ENCODE results near the gene PLB1.
A peak's percentile ranks its signal among the peaks of the same experiment; 100 is the strongest.

The PLB1 gene

DNA sequence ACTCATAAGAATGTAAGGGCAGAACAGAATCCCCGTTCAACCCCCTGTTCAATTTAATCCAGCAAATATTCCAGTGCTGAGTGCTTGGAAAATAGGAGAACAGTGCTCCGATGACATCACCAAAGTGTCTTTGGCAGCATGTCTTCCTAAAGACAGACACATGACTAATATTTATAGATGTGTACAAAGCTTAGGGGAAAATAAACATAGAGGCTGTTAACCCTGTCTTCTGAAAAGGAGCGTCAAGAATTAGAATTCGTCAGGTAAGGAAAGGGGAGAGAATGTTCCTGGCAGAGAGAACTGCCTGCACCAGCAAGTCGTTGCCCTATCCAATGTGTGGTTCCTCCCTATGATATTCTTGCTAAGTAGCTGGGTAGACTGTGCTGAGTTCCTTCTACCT is 72.7 kb downstream of the PLB1 start:
- DNase-seq: no peak

DNA sequence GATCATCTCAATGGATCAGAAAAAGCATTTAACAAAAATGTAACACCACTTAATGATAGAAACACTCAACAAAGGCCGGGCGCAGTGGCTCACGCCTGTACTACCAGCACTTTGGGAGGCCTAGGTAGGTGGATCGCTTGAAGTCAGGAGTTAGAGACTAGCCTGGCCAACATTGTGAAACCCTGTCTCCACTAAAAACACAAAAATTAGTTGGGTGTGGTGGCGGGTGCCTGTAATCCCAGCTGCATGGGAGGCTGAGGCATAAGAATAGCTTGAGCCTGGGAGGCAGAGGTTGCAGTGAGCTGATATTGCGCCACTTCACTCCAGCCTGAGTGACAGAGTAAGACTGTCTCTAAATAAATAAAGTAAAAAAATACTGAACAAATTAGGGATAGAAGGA is 74.6 kb downstream of the PLB1 start:
- DNase-seq: no peak

DNA sequence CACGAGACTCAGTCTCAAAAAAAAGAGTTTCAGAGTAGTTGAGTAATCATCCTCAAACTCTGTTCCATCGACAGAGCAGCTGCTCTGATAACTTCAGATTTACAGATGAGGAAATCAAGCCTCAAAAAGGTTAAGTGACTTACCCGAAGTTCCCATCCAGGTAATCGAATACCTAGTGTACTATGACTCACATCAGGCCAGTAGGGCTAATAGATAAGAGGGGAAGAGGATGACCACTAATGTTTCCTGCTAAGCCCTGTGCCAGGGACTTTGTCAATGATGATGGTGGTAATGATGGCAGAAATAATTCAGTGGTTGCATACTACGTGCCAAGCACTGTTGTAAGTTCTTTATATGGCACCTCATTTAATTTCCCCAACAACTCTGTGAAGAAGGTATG is 80.9 kb downstream of the PLB1 start:
- no peak for DNase-seq

DNA sequence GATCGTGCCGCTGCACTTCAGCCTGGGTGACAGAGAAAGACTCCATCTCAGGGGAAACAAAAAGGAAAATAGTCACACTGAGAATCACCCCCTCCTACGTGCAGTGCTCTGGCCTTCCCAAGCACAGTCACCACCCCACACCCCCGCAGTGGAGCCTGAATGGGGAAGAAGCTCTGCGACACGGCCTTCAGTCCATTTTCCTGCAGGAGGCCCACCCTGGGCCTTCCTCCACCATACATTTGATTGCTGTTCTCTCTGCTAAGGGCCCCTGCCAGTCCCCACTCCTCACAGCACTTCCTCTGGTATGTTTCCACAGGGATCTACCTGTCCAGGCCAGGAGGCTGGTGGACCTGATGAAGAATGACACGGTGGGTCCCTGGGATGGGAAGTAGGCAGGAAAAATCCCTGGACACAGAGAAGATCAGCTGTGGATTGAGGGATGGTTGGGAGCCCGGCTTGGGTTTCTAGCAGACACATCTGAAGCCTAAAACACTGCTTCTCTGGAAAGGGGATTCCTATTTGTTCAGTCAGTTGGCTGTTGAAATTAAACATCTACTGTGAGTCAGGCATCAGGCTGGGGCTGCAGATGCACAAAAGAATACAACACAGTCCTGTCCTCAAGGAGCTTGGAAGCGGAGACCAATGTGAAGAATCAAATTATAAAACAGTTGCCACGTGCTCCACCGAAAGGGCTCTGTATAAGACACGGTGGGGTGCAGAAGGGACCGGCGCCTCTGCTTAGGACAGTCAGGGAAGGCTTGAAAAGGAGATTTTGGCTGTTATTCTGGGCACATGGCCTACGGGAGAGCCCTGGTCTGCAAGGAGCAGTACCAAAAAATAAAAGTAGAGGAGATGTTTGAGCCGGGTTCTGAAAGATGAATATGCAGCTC is 82.2 kb downstream of the PLB1 start:
- DNase-seq: peak; percentile 95

DNA sequence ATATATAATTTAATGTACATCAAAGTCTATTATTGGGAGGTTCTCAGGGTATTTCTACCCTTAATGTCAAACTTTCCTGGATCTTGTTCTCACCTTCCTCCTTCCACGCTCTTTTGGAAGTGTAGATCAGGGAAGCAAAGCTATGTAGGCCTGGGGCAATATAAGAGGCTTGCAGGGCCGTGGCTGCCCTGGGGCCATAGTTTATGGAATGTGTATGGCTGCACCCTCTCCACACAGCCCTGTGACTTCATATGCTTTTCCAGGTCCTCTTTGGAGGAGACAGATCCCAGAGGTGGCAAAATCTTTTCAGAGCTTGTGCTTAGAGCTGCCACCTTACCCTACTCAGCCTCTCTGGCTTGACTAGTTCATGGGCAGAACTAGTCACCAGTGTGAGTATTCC is 82.9 kb downstream of the PLB1 start:
- no peak for DNase-seq

DNA sequence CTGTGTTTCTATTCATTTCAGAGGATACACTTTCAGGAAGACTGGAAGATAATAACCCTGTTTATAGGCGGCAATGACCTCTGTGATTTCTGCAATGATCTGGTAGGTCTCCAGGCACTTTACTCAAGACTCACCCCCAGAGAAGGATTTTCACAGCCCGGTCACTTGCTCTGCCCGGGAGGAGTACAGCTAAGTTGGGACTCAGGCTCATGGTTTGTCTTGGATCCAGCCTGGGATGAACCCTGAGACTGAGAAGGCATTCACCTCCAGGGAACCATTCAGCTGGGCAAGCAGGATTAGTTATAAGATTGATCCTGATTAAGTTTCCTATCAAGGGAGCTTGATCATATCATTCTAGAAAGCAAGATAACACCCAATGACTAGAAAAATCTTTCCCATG is 83.7 kb downstream of the PLB1 start:
- no peak for DNase-seq

DNA sequence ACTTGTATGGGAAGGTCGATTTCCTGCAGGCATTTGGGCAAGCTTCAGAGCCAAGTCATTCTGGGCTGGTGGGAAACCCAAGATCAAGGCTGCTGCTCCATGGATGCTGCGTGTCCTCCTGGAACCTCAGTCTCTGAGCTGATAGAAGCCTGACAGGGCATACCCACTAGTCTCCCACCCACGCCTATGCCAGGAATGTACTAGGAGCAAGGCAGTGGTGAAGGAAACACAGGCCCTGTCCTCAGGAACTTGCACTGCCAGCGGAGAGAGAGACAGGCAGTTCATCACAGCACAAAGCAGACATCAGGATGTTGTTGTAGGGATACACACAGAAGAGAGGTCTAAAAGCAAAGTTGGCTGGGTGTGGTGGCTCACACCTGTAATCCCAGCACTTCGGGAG is 84.2 kb downstream of the PLB1 start:
- no peak for DNase-seq

DNA sequence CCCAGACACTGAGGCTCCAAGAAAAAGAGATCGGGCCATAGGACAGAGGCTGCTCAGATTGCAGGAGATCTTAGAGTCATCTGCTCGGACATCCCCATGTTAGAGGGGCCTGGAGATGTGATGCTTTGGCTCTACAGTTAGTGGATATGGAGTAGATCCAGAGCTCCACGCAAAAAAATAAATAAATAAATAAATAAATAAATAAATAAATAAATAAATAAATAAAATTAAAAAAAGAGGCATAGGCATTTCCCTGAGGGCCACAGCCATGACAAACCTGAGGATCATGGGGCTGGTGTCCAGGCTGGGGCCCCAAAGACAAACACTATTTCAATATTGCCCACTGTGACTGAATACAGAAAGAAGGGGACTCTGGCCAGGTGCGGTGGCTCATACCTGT is 85.5 kb downstream of the PLB1 start:
- no peak for DNase-seq

DNA sequence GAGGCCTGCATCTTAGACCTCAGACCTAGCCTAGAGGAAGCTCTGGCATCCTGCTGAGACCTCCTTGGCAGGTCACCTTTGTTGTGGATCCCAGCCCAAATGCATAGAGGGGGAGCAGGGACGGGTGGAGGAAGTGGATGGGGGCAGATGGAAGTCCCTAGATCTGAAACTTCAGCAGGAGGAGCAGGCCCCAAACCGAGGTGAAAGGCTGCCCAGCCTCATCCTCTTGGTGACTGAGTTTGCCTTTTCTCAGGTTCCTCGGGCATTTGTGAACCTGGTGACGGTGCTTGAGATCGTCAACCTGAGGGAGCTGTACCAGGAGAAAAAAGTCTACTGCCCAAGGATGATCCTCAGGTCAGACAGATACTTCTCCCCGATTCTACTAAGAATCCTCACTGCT is 86.3 kb downstream of the PLB1 start:
- no peak for DNase-seq

DNA sequence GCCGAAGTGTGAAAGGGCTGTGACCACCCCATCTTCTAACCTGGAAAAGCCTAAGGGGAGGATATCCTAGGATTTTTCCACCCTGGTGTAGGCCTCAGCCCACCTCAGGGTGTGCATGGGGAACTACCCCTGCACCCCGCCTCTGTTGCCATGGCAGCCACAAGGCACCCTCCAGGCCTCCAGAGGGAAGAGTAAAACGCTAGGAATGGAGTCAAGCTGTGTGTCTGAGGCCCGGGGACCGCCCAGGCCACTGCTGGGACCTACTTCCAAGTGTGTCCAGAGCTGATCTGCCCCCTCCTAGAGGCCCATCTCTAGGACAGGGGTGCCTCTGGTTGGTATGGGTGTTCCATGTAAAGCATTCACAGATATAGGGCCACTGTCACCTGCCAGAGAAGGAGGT is 86.7 kb downstream of the PLB1 start:
- DNase-seq: no peak

DNA sequence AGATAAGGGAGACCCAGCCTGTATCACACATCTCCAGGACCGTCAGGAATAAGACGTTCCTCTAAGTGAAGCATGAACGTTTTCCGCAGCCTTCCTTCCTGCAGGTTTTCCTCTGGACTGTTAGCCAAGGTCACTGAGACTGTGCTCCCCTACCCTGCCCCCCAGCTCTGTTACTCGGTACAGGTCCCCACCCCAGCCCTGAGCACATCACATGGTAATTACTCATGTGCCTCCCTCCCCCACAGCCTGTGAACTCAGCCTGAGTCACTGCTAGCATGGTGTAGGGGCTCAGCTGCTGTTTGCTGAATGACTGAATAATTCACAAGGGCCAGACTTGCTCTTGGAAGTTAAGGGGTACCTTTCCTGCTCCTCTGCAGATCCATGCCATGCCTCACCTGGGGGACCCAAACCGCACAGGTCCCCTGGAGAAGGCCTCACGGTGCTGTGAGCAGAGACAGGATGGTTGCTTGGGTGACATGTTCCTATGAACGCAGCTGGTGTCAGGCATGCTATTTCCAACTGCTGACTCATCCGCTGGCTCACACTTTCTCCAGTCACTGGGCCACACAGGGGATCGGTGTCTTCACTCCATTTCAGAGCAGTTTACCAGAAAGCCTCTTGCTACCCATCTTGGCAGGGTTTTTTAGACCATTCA is 88.2 kb downstream of the PLB1 start:
- DNase-seq: peak; percentile 92

DNA sequence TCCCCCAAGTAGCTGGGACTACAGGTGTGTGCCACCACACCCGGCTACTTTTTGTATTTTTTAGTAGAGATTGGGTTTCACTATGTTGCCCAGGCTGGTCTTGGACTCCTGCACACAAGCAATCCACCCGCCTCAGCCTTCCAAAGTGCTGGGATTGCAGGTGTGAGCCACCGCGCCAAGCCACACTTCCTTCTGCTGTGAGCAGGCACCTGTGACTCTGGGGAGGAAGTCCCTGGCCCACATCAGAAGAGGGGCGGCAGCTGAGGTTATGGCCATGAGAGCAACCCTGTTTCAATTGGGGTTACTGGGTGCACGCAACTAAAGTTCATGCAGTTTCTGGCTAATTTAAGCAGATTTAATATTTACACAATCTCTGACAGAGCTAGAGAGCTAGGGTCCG is 91.0 kb downstream of the PLB1 start:
- DNase-seq: no peak

DNA sequence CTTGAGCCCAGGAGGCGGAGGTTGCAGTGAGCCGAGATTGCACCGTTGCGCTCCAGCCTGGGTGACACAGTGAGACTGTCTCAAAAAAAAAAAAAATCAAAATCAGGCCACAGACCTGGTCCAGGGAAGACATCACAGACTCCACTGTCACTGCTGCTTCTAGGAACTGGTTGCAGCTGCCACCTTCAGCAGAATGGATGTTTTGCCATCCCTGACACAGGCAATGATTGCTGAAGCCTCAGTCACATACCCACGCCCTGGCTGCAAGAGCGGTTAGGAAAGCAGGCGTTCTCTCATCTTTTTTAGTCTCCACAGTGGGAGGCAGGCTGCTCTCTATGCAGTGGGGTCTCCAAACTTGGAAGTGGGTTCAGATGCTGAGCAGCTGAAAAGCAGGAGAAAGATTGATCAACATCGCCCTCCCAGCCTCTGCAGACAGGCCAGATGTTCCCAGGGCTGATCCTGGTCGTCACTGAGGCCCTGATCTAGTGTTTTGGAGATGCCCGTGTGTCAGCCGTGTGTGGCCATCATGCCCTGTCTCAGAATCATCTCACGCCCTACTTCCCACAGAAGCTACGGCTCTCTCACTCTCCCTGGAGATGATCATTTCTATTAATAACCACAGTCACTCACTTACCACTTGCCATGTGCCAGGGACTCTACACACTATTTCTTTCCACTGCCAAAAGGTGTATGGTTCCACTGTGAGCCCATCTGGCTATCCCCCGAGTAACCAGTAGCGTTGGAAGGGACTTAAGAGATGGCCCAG is 91.8 kb downstream of the PLB1 start:
- peak; percentile 42 for DNase-seq

DNA sequence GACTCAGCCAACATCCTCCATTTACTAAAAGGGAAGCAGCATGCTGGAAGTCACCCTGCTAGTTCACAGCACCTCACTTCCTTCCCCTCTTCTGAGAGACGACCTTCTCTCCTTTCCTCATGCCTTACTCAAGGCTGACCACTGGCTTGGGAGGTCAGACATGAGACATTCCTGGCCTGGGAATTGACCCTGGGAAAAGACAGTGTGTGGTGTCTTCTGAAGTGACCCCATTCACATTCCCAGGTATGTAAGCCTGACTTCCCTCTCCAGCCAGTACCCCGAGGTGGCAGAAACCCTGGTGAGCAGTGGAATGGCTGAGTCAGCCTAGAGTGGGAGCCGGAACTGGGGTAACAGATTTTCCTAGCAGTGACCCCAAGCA is 92.4 kb downstream of the PLB1 start:
- peak; percentile 74 for DNase-seq

DNA sequence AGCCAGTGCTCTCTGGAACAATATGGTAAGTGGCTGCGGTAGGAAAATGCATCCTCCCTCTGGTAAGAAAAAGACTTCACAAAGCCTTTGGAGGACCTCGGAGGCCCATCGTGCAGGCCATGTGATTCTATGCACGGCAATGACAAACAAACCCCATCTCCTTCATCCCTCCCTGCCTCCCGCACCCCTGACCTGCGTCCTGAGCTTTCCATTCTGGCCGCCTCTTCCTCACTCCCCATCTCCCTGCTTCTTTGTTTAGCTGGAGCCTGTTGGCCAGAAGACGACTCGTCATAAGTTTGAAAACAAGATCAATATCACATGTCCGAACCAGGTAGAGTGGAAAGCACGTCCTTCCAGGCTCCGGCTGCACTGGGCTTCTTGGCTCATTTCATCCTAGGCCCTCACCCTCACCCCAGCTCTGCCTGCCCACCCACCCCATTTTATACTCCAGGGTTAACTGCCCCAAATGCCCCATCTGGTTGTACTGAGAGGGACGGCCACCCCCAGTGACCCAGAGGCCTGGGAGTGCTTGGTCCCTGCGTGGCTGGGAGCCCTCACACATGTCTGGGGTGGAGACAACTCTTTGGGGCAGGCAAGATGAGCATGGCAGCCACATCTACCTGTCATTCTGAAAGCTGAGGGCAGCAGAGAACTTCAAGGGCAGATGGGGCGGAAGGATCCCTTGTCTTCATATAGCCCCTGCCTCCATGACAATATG is 94.0 kb downstream of the PLB1 start:
- no peak for DNase-seq

DNA sequence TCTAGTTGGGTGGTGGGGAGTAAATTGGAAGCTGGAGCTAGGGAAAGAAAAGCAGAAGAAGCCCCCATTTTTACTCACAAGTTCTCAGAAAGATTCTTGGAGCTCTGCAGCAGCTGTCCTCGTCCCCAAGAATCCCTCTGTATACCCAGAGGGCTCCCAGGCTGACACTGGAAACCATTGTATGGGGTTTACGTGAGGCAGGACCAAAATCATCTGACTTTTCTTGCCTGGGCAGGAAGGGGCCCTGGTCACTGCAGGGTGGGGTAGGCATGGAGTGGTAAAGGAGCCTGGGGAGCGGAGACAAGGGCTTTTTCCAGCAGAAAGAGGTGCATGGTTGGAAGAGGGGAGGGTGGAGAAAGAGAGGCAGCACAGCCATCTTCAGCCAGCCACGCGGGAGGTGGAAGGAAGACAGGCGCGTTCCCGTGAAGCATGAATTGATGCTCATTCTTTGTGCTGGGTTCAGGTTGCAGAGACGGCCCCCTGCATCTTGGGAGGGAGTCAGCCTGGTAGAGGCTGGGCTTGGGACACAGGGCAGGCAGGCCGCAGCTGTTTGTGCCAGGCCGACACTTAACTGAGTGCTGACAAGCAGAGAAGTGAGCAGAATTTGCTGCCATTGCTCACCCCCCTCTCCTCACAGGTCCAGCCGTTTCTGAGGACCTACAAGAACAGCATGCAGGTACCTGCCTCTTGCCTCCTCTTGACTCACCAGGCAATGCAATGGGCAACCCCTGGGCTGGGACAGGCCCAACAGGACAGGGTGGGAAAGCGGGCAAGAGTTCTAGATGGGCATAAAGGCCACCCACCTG is 94.8 kb downstream of the PLB1 start:
- no peak for DNase-seq

DNA sequence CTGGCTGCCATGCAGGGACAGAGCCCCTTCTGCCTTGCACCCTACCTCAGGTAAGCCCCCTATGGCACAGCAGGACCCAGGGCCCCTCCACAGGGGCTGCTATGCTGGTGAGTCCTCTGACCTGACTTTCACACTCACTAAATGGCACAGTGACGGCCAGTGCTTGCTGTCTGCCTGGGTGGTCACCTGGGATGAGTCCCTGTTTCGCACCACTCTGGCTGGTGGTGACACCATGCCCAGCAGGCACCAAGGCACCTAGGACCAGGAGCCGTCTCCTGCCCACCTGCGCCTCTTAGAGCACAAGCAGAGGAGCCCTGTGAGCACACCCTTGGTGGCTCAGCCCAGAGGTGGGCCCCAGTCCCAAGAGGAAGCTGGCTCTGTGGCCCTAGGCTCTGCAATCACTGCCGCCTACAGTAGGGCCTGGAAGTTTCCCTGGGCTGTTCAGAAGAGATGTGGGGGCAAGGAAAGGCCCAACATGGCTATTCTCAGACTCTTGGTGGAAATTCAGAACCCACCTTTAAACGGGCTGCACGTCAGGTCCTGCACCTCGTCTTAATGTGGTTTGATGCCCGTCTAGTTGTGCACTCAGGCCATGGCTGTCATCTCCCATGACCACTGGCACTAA is 96.0 kb downstream of the PLB1 start:
- DNase-seq: peak; percentile 41

DNA sequence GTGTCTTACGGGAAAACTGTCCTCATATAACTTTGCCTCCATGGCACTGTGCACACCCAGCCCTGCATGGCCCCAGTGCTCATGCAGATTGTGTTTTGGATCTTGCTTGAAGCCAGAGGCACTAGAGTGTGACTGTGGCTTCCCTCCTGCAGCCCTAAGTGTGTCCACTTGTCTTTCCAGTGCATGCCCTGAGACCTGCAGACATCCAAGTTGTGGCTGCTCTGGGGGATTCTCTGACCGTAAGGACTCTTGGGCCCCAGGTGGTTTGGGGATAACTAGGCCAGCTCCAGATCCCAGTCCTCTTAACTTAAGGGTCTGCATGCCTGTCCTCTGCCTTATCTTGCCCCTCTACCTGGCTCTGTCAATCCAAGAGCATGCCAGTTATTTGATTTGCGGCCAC is 96.6 kb downstream of the PLB1 start:
- DNase-seq: no peak

DNA sequence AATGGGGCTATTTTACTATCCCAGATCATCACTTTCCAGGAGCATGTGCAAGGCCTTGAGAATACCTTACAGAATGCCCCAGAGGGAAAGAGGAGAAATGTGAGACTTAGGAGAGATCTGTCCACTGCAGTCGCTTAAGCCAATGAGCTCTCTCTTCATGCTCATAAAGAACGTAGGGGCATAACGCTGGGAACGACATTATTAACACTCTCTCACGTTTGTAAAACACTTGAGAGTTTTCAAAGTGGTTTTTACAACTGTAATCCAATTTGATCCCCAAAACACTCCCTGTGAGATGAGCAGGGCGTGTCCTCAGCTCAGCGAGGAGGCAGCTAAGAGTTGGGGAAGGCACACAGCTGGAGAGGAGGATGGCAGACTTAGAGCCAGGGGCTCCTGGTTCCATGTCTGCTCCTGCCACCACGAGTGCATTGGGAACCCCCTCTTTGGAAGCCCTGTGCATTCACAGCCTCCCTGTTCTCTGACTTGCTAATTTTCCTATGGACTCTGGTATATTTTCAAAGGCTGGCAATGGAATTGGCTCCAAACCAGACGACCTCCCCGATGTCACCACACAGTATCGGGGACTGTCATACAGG is 97.4 kb downstream of the PLB1 start:
- no peak for DNase-seq

DNA sequence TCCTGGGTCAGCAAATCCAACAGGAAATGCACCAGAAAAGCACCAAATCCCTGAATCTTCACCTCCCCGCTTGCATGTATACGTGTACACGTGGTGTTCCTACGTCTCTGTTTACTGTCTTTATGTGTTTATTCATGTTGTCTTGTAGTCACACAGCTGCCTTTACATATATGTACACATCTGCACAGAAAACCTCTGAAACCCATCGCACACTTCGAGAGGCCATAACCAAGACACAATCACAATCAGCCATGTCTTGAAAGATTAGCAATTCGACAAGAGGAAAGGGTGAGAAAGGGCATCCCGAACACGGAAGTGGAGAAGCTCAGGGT is 98.1 kb downstream of the PLB1 start:
- DNase-seq: no peak

DNA sequence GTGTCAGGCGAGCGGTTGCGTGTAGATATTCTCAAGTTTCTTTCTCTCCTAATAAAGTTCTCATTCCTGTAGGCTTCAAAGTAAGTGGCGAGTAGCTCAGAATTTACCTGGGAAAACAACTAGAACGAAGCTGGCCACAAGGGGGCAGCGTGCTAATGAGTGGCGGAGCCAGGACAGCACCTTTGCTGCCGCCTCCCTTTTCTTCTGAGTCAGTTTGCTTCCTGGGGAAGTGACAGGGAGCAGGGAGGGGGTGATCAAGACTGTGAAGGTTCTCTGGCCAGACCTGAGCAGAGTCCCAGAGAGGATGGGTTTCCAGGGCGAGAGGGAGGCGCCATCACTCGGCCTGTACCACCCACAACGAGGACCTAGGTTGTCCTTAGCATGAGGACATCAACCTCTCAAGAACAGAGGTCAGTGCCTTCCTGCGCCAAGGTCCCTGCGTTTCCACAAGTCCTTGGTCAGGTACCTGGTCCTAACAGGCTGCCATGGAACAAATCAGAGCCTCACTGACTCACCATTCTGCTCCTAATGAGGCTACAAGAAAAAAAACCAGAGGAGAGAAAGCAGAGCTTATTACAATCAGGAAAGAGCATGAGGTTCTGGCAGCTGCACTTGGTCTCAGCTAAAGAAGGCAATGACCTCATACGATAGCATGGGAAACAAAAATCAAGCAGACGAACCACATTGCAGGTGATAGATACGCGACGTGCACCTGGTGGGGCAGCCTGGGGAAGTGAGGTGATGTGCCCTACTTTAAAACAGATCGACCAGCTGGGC is 98.7 kb downstream of the PLB1 start:
- peak; percentile 74 for DNase-seq

Measured in inflammatory macrophage treated with lipopolysaccharide for 4 hours (primary cell).